HG03280 (cell line): Measurements from ENCODE around the gene AFDN.

Experiments
- ATAC-seq: cut with Tn5 transposase; IDR thresholded peaks from one replicate; pipeline ENCODE4 v1.9.1; 2021; ENCODE audit warnings: mild to moderate bottlenecking, moderate library complexity; ENCODE audit not compliant: unreplicated experiment

AFDN gene

GRCh38 chr6:167817016-167817415 lies 9.7 kb upstream of the AFDN start:
- no peak for ATAC-seq

- ATAC-seq = no peak
Observed at GRCh38 chr6:167817729-167818128, 9.0 kb upstream of the AFDN start.

- ATAC-seq = no peak
Observed at GRCh38 chr6:167819576-167819975, 7.1 kb upstream of the AFDN start.

- ATAC-seq = no peak
Observed at GRCh38 chr6:167820681-167821080, 6.0 kb upstream of the AFDN start.

GRCh38 chr6:167824591-167825331 lies 1.9 kb upstream of the AFDN start:
- no peak for ATAC-seq

GRCh38 chr6:167825332-167826229 lies 1.1 kb upstream of the AFDN start:
- ATAC-seq = no peak

- peak; percentile 87 for ATAC-seq
Observed at GRCh38 chr6:167826230-167826895, 348 bp upstream of the AFDN start.

GRCh38 chr6:167827583-167828324 lies 1.0 kb downstream of the AFDN start:
- ATAC-seq = peak; percentile 28

- no peak for ATAC-seq
Observed at GRCh38 chr6:167828325-167828956, 1.7 kb downstream of the AFDN start.

- ATAC-seq = no peak
Observed at GRCh38 chr6:167829513-167829912, 2.8 kb downstream of the AFDN start.

GRCh38 chr6:167831281-167831828 lies 4.6 kb downstream of the AFDN start:
- ATAC-seq = no peak

GRCh38 chr6:167832497-167833395 lies 6.0 kb downstream of the AFDN start:
- ATAC-seq = no peak

GRCh38 chr6:167833396-167833763 lies 6.7 kb downstream of the AFDN start:
- no peak for ATAC-seq

GRCh38 chr6:167835260-167835659 lies 8.5 kb downstream of the AFDN start:
- no peak for ATAC-seq

GRCh38 chr6:167836721-167837120 lies 10.0 kb downstream of the AFDN start:
- no peak for ATAC-seq

GRCh38 chr6:167838207-167838748 lies 11.6 kb downstream of the AFDN start:
- ATAC-seq = no peak

GRCh38 chr6:167839343-167839742 lies 12.6 kb downstream of the AFDN start:
- ATAC-seq = no peak

- no peak for ATAC-seq
Observed at GRCh38 chr6:167839755-167840154, 13.0 kb downstream of the AFDN start.

GRCh38 chr6:167840160-167840525 lies 13.4 kb downstream of the AFDN start:
- no peak for ATAC-seq
